ENCODE measurements around the gene CXCL13.

Gene CXCL13

DNA sequence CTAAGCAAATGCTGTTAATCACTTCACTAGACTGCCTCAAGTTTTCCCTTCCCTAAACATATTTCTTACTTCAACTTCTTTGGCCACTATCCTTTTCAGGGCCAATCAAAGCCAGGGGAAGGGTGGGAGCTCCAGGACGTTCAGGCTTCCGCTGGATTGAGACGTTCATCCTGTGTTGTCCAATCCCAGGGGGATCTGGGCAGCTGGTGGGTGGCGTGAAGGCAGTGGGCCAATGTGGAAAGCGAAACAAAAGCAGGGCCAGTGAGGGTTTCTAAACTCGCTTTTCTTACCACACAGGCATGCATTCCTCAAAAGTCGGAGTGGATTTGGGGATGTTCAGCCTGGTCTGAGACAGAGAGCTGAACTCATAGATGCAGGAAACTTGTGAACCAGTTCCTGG lies 7.6 kb downstream of the CXCL13 start:
- H3K4me3 ChIP-seq (ENCODE audit: low read depth in 1 of 2, low read length in 2 of 2): no peak overlapping the region
- H3K4me1 ChIP-seq (ENCODE audit: insufficient read depth, low read length): no peaks in the 10 kb centered on the region
- H3K9me3 ChIP-seq (ENCODE audit: low read length): no peaks in the 10 kb centered on the region
- H3K36me3 ChIP-seq (ENCODE audit: insufficient read depth, low read length): no peaks in the 10 kb centered on the region
- H3K27ac ChIP-seq (ENCODE audit: low read depth, low read length): no peak overlapping the region
- H3K27me3 ChIP-seq (ENCODE audit: control insufficient read depth in 1 of 2, insufficient read depth in 2 of 2, low read length in 2 of 2): no peaks in the 10 kb centered on the region
- no peak overlapping the region for H3K9ac ChIP-seq (ENCODE audit: low read length)

DNA sequence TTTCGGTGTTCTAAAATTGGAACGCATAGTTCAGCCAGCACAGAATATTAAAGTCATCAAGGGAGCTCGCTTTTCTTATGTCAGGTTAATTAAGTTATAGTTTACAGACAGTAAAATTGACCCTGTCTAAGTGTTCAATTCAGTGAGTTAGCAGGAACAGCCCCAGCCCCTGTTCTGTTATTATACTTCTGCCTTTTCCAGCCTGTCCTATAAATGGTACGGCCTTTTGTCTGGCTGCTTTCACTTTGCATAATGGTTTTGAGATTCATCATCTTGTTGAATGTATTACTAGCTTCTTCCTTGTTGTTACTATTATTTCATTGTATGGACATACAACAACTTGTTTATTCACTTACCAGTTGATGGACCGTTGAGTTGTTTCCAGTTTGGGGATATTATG lies 9.5 kb downstream of the CXCL13 start:
- Histone ChIP-seq H3K36me3 (ENCODE audit: insufficient read depth, low read length) (no peaks in the 10 kb centered on the region), H3K4me1 (ENCODE audit: insufficient read depth, low read length) (no peaks in the 10 kb centered on the region), H3K4me3 (ENCODE audit: low read depth in 1 of 2, low read length in 2 of 2) (no peak overlapping the region), H3K9me3 (ENCODE audit: low read length) (no peaks in the 10 kb centered on the region), H3K27ac (ENCODE audit: low read depth, low read length) (no peak overlapping the region), H3K27me3 (ENCODE audit: control insufficient read depth in 1 of 2, insufficient read depth in 2 of 2, low read length in 2 of 2) (no peaks in the 10 kb centered on the region), H3K9ac (ENCODE audit: low read length) (no peak overlapping the region)

DNA sequence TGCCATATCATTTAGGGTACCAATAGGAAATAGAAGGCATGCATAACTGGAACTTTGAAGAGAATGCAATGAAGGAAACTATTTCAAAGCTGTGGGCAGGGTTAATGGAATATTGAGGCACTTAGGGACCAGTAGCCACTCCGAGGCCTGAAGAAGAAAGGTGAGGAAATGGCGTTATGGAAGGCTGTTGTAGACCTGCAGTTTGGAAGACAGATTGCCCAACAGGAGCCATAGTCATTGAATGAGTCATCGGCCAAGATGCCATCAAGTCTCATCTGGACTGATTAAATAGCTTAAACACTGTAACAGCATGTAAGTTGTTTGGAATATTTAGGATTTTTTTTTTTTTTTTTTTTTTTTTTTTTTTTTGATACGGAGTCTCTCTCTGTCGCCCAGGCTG lies 11.6 kb downstream of the CXCL13 start:
- H3K4me3 ChIP-seq (ENCODE audit: low read depth in 1 of 2, low read length in 2 of 2): no peak overlapping the region
- no peaks in the 10 kb centered on the region for H3K9me3 ChIP-seq (ENCODE audit: low read length)
- no peak overlapping the region for H3K27ac ChIP-seq (ENCODE audit: low read depth, low read length)
- no peaks in the 10 kb centered on the region for H3K36me3 ChIP-seq (ENCODE audit: insufficient read depth, low read length)
- no peak overlapping the region for H3K9ac ChIP-seq (ENCODE audit: low read length)
- H3K4me1 ChIP-seq (ENCODE audit: insufficient read depth, low read length): no peaks in the 10 kb centered on the region
- H3K27me3 ChIP-seq (ENCODE audit: control insufficient read depth in 1 of 2, insufficient read depth in 2 of 2, low read length in 2 of 2): no peaks in the 10 kb centered on the region

DNA sequence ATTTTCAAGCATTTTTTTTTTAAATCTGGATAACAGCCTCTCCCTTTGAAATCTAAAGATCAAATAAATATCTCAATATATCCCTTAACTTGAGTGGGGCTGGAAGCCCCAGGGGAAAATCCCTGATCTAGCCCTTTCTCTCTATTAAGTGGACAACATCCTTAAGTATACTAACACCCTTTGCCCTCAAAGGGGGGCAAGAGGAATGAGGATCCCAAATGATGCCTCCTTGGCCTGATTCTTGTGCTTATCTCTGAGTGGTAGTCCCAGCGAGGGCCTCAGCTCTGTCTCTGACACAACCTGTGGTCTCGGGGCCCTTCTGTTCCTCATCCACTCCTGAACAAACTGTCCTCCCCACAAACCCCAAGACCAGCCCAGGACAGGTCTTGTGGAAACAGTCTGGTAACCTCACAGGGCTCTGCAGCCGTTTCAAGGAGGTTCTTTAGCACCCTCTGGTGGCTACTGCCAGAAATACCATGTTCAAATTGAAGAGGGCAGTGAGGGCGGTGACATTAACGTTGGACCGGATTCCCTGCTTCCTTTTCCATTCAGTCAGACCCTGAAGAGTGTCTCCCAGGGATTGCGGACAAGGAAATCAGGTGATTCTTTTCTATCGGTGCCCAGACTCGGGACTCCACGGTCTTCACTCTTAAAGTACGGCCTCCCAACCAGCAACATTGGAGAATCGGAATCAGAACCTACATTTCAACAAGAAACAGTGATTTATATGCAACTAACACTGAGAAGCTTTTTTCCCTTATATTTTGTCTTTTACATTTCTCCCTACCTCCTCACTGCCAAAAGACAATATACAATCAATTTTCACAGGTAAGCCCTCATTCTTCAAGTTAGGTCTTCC lies 13.0 kb downstream of the CXCL13 start:
- no peaks in the 10 kb centered on the region for H3K4me1 ChIP-seq (ENCODE audit: insufficient read depth, low read length)
- no peak overlapping the region for H3K4me3 ChIP-seq (ENCODE audit: low read depth in 1 of 2, low read length in 2 of 2)
- H3K9me3 ChIP-seq (ENCODE audit: low read length): no peaks in the 10 kb centered on the region
- no peak overlapping the region for H3K27ac ChIP-seq (ENCODE audit: low read depth, low read length)
- H3K27me3 ChIP-seq (ENCODE audit: control insufficient read depth in 1 of 2, insufficient read depth in 2 of 2, low read length in 2 of 2): no peaks in the 10 kb centered on the region
- no peak overlapping the region for H3K9ac ChIP-seq (ENCODE audit: low read length)
- no peaks in the 10 kb centered on the region for H3K36me3 ChIP-seq (ENCODE audit: insufficient read depth, low read length)

DNA sequence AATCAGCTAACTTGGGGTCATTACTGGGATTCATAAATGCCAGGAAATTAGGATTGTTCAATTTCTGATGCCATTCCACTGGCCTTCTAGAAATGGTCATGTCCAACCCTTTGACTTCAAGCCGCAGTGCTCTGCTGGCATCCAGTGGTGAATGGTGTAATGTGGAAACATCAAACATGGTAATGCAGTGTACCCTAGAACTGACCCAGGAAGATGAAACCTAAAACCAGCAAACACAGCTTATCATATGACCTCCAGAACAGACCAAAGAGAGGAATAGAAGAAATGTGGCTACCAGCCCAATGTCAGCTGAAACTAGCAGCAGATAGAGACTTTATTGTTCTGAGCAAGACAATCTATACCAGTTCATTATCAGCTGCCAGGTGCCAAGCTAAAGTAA lies 13.8 kb downstream of the CXCL13 start:
- Histone ChIP-seq H3K27ac (ENCODE audit: low read depth, low read length) (no peak overlapping the region), H3K36me3 (ENCODE audit: insufficient read depth, low read length) (no peaks in the 10 kb centered on the region), H3K4me3 (ENCODE audit: low read depth in 1 of 2, low read length in 2 of 2) (no peak overlapping the region), H3K9ac (ENCODE audit: low read length) (no peak overlapping the region), H3K4me1 (ENCODE audit: insufficient read depth, low read length) (no peaks in the 10 kb centered on the region), H3K27me3 (ENCODE audit: control insufficient read depth in 1 of 2, insufficient read depth in 2 of 2, low read length in 2 of 2) (no peaks in the 10 kb centered on the region), H3K9me3 (ENCODE audit: low read length) (no peaks in the 10 kb centered on the region)

DNA sequence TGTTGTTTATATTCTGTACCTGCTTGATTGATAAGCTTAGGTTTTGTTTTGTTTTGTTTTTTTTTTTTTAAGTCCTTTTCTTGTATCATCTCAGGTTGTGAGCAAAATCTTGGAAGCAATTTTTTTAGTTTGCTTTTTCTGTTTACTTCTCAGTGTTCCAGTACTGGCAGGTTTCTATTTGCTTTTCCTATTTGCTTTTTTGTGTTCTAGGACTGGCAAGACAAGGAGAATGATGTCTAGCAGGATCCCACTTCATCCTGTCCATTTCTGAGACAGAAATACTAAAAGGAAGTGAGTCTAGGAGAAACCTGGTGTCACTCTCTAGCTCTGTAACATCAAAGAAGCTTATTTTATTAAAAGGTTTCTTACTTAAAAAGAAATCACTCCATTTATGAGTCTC lies 15.6 kb downstream of the CXCL13 start:
- Histone ChIP-seq H3K9ac (ENCODE audit: low read length) (no peak overlapping the region), H3K27me3 (ENCODE audit: control insufficient read depth in 1 of 2, insufficient read depth in 2 of 2, low read length in 2 of 2) (no peaks in the 10 kb centered on the region)

DNA sequence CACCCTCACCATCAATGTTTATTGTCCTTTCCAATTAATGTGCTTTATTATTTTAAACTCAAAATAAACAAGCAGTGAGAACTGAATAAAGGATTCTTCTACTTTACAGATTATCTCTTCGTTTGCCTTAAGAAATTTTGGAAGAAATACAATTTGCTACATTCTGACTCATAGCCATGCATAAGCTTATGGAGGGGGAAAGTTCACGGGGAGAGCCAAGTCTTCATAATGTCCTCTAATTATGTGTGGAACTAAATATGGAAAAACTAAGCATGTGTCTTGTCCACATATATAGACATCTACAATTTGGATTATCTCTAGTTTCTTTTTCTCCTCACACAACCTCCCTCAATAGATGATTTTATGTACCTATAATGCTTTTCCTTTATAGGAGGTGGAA lies 17.5 kb downstream of the CXCL13 start:
- no peak overlapping the region for H3K9ac ChIP-seq (ENCODE audit: low read length)
- no peaks in the 10 kb centered on the region for H3K27me3 ChIP-seq (ENCODE audit: control insufficient read depth in 1 of 2, insufficient read depth in 2 of 2, low read length in 2 of 2)
- H3K4me1 ChIP-seq (ENCODE audit: insufficient read depth, low read length): no peaks in the 10 kb centered on the region
- H3K36me3 ChIP-seq (ENCODE audit: insufficient read depth, low read length): no peaks in the 10 kb centered on the region
- no peak overlapping the region for H3K4me3 ChIP-seq (ENCODE audit: low read depth in 1 of 2, low read length in 2 of 2)
- H3K9me3 ChIP-seq (ENCODE audit: low read length): no peaks in the 10 kb centered on the region
- no peak overlapping the region for H3K27ac ChIP-seq (ENCODE audit: low read depth, low read length)

More for the DNA sequence above, 15.6 kb downstream of the CXCL13 start:
- Histone ChIP-seq H3K9me3 (ENCODE audit: low read length) (no peaks in the 10 kb centered on the region), H3K4me3 (ENCODE audit: low read depth in 1 of 2, low read length in 2 of 2) (no peak overlapping the region), H3K4me1 (ENCODE audit: insufficient read depth, low read length) (no peaks in the 10 kb centered on the region), H3K27ac (ENCODE audit: low read depth, low read length) (no peak overlapping the region), H3K36me3 (ENCODE audit: insufficient read depth, low read length) (no peaks in the 10 kb centered on the region)

DNA sequence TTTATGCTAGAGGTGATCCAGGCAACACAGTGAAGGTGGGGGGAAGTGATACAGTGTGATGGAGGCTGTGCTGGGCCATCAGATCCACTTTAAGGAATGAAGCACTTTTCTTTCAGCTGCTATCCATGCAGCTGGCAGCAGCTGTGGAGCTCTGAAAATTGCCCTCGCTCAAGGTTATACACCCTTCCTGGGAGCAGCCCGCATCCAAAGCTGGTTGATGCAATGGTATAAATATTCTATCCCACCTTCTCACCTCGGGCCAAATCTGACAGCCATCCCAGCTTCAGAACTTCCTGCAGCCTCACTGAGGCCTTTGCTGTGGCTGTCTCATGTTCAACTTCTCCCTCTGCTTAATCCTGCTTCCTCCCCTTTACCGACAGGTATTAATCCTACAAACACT lies 18.6 kb downstream of the CXCL13 start:
- Histone ChIP-seq H3K9ac (ENCODE audit: low read length) (no peak overlapping the region), H3K27ac (ENCODE audit: low read depth, low read length) (no peak overlapping the region), H3K4me1 (ENCODE audit: insufficient read depth, low read length) (no peaks in the 10 kb centered on the region), H3K4me3 (ENCODE audit: low read depth in 1 of 2, low read length in 2 of 2) (no peak overlapping the region), H3K27me3 (ENCODE audit: control insufficient read depth in 1 of 2, insufficient read depth in 2 of 2, low read length in 2 of 2) (no peaks in the 10 kb centered on the region), H3K36me3 (ENCODE audit: insufficient read depth, low read length) (no peaks in the 10 kb centered on the region), H3K9me3 (ENCODE audit: low read length) (no peaks in the 10 kb centered on the region)

DNA sequence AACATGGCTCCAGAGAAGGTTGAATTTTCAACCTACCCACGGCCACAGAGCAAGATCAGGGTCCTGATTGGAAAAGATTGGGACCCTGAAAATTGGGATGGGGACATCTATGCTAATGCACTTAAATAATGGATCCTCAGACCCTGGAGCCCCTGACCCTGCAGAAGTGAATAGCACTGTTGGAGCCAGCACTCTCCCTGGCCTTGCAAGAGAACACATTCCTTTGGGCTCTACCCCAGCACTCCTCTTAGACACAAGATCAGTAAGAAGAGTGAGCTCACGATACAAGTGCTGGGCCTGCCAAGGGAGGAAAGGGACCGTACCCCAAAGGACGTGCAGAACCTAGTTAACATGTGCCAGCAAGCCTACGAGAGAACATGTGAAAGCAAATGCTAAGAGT lies 19.9 kb downstream of the CXCL13 start:
- no peaks in the 10 kb centered on the region for H3K27me3 ChIP-seq (ENCODE audit: control insufficient read depth in 1 of 2, insufficient read depth in 2 of 2, low read length in 2 of 2)

DNA sequence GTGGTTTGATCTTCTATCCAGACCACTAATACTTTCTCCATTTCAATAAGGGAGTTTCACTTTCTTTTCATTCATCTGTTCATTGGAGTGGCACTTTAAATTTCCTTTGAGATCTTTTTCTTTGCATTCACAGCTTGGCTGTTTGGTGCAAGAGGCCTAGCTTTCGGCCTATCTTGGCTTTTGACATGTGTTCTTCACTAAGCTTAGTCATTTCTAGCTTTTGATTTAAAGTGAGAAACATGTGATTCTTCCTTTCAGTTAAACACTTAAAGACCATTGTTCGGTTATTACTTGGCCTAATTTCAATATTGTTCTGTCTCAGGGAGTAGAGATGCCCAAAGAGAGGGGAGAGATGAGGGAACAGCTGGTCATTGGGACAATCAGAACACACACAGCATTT lies 24.3 kb downstream of the CXCL13 start:
- no peak overlapping the region for H3K9ac ChIP-seq (ENCODE audit: low read length)
- H3K36me3 ChIP-seq (ENCODE audit: insufficient read depth, low read length): no peaks in the 10 kb centered on the region
- H3K4me1 ChIP-seq (ENCODE audit: insufficient read depth, low read length): no peaks in the 10 kb centered on the region

More for the DNA sequence above, 19.9 kb downstream of the CXCL13 start:
- H3K27ac ChIP-seq (ENCODE audit: low read depth, low read length): no peak overlapping the region
- H3K9me3 ChIP-seq (ENCODE audit: low read length): no peaks in the 10 kb centered on the region
- H3K4me1 ChIP-seq (ENCODE audit: insufficient read depth, low read length): no peaks in the 10 kb centered on the region
- no peak overlapping the region for H3K9ac ChIP-seq (ENCODE audit: low read length)
- no peak overlapping the region for H3K4me3 ChIP-seq (ENCODE audit: low read depth in 1 of 2, low read length in 2 of 2)
- H3K36me3 ChIP-seq (ENCODE audit: insufficient read depth, low read length): no peaks in the 10 kb centered on the region

DNA sequence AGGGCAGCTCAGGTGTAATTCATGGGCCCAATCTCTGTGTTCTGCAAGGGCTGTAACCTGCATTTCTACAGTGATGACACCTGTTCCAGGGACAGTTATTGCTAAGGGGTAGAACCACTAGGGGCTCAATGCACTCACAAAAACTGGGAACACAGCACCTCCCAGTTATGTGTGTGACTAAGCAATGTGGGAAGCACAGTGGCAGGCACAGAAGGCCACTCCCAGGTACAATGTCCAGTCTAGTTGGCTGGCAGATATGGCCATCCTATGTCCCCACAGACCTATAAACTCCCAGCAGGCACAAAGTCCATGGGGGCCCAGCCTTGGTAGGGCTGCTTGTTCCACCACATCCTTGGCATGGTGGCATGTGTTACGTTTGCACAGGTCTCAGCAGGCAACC lies 25.7 kb downstream of the CXCL13 start:
- Histone ChIP-seq H3K4me3 (ENCODE audit: low read depth in 1 of 2, low read length in 2 of 2) (no peak overlapping the region), H3K9me3 (ENCODE audit: low read length) (no peaks in the 10 kb centered on the region), H3K9ac (ENCODE audit: low read length) (no peak overlapping the region), H3K27ac (ENCODE audit: low read depth, low read length) (no peak overlapping the region), H3K27me3 (ENCODE audit: control insufficient read depth in 1 of 2, insufficient read depth in 2 of 2, low read length in 2 of 2) (no peaks in the 10 kb centered on the region), H3K36me3 (ENCODE audit: insufficient read depth, low read length) (no peaks in the 10 kb centered on the region), H3K4me1 (ENCODE audit: insufficient read depth, low read length) (no peaks in the 10 kb centered on the region)

More for the DNA sequence above, 24.3 kb downstream of the CXCL13 start:
- H3K27ac ChIP-seq (ENCODE audit: low read depth, low read length): no peak overlapping the region
- no peaks in the 10 kb centered on the region for H3K27me3 ChIP-seq (ENCODE audit: control insufficient read depth in 1 of 2, insufficient read depth in 2 of 2, low read length in 2 of 2)
- H3K9me3 ChIP-seq (ENCODE audit: low read length): no peaks in the 10 kb centered on the region
- no peak overlapping the region for H3K4me3 ChIP-seq (ENCODE audit: low read depth in 1 of 2, low read length in 2 of 2)

DNA sequence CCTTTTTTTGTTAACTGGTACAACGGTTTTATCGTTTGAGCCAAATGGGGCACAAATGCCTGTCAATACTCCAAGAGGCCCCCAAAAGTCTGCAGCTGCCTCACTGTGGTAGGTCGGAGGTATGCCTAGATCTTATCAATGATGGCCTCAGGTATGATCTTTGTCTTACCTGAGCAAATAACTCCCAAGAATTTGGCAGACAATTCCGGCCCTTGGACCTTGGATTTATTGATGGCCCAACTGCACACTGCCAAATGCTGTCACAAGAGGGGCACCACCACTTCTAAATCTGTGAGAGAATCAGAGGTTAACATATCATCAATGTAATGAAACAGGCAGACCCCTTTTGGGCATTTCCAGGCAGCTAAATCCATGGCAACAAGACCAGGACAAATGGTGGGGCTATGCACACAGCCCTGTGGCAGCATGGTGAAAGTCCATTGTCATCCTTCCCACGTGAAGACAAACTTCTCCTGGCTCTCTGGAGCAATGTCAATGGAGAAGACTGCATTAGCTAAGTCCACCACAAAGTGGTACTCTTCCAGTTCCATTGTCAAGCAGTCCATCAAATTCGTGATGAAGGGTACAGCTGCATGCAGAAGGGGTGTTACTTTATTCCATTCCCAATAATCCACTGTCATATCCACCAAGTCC lies 28.6 kb downstream of the CXCL13 start:
- no peak overlapping the region for H3K4me3 ChIP-seq (ENCODE audit: low read depth in 1 of 2, low read length in 2 of 2)
- H3K27me3 ChIP-seq (ENCODE audit: control insufficient read depth in 1 of 2, insufficient read depth in 2 of 2, low read length in 2 of 2): no peaks in the 10 kb centered on the region
- H3K27ac ChIP-seq (ENCODE audit: low read depth, low read length): no peak overlapping the region
- no peak overlapping the region for H3K9ac ChIP-seq (ENCODE audit: low read length)
- no peaks in the 10 kb centered on the region for H3K9me3 ChIP-seq (ENCODE audit: low read length)
- peaks cover 5% of the 10 kb centered on the region for H3K4me1 ChIP-seq (ENCODE audit: insufficient read depth, low read length)
- no peaks in the 10 kb centered on the region for H3K36me3 ChIP-seq (ENCODE audit: insufficient read depth, low read length)
